GM23338 (cell line): Measurements from ENCODE around the gene FBXO11. TPM values are rescaled to one million over a fixed set of nuclear protein-coding genes. Genes with fewer than 3 reads are reported as not detected.

ENCODE experiments used
- ATAC-seq: fragments of 200-7000 bp; cut with Tn5 transposase; 3 replicates; pipeline ENCODE4 v1.9.1; 2020
- DNase-seq: peaks from one replicate; pipeline ENCODE4 v3.0.0-alpha.2; 2015; ENCODE audit warnings: low spot score
- H2AFZ ChIP-seq: fragments of 200-600 bp; sonication (generic); 2 replicates; pipeline ENCODE4 v1.8.0; 2016; ENCODE audit warnings: antibody characterized with exemption, mild to moderate bottlenecking, moderate library complexity
- H3F3A ChIP-seq: fragments of 200-600 bp; sonication (generic); replicated peaks from 2 replicates; pipeline ENCODE4 v1.8.0; 2017; ENCODE audit warnings: antibody characterized with exemption, mixed run types, low read depth
- H3K27ac ChIP-seq: fragments of 200-600 bp; sonication (generic); 2 replicates; pipeline ENCODE4 v1.6.1; 2016; ENCODE audit warnings: low read depth
- H3K27me3 ChIP-seq: fragments of 200-600 bp; sonication (generic); 2 replicates; pipeline ENCODE4 v1.8.0; 2016; ENCODE audit warnings: mild to moderate bottlenecking, mixed run types, moderate library complexity; ENCODE audit not compliant: insufficient read depth
- H3K36me3 ChIP-seq: fragments of 200-600 bp; sonication (generic); 2 replicates; pipeline ENCODE4 v1.8.0; 2016; ENCODE audit warnings: mild to moderate bottlenecking; ENCODE audit not compliant: insufficient read depth
- H3K4me1 ChIP-seq: fragments of 200-600 bp; sonication (generic); 2 replicates; pipeline ENCODE4 v1.8.0; 2016; ENCODE audit warnings: mild to moderate bottlenecking, moderate library complexity; ENCODE audit not compliant: insufficient read depth
- H3K4me2 ChIP-seq: fragments of 200-600 bp; sonication (generic); 2 replicates; pipeline ENCODE4 v1.7.1; 2017; ENCODE audit warnings: mixed run types
- H3K4me3 ChIP-seq: fragments of 200-600 bp; sonication (generic); 2 replicates; pipeline ENCODE4 v1.6.1; 2016; ENCODE audit warnings: mixed run types
- H3K79me2 ChIP-seq: fragments of 200-600 bp; sonication (generic); replicated peaks from 2 replicates; pipeline ENCODE4 v1.8.0; 2017; ENCODE audit warnings: mild to moderate bottlenecking; ENCODE audit not compliant: insufficient read depth
- H3K9me2 ChIP-seq: fragments of 200-600 bp; sonication (generic); 2 replicates; pipeline ENCODE4 v1.8.0; 2017; ENCODE audit not compliant: insufficient read depth
- H4K20me1 ChIP-seq: fragments of 200-600 bp; sonication (generic); replicated peaks from 2 replicates; pipeline ENCODE4 v1.8.0; 2017; ENCODE audit warnings: mild to moderate bottlenecking; ENCODE audit not compliant: insufficient read depth
- H3K27ac Mint-ChIP-seq: 2 replicates; pipeline ENCODE4 v1.8.0; 2020; ENCODE audit warnings: inconsistent platforms, mild to moderate bottlenecking, moderate library complexity, mixed read lengths
- H3K27me3 Mint-ChIP-seq: 3 replicates; pipeline ENCODE4 v1.8.0; 2022; ENCODE audit warnings: low read depth, mild to moderate bottlenecking, moderate library complexity, mixed read lengths, inconsistent platforms; ENCODE audit not compliant: insufficient read depth, poor library complexity
- H3K36me3 Mint-ChIP-seq: 3 replicates; pipeline ENCODE4 v1.8.0; 2021; ENCODE audit warnings: low read depth, mild to moderate bottlenecking, inconsistent platforms, moderate library complexity, mixed read lengths
- H3K4me1 Mint-ChIP-seq: 3 replicates; pipeline ENCODE4 v1.8.0; 2020; ENCODE audit warnings: mild to moderate bottlenecking, inconsistent platforms, mixed read lengths
- H3K4me3 Mint-ChIP-seq: 3 replicates; pipeline ENCODE4 v1.8.0; 2021; ENCODE audit warnings: moderate library complexity, mild to moderate bottlenecking, inconsistent platforms, mixed read lengths
- H3K9me3 Mint-ChIP-seq: 3 replicates; pipeline ENCODE4 v1.8.0; 2020; ENCODE audit warnings: moderate library complexity, mild to moderate bottlenecking, inconsistent platforms, mixed read lengths
- EZH2 ChIP-seq: fragments of 200-600 bp; sonication (generic); IDR thresholded peaks from one replicate; pipeline ENCODE4 v1.8.0; 2017; ENCODE audit warnings: antibody characterized with exemption, mild to moderate bottlenecking, low read depth; ENCODE audit not compliant: unreplicated experiment
- EZH2phosphoT487 ChIP-seq: fragments of 200-600 bp; sonication (generic); IDR thresholded peaks from one replicate; pipeline ENCODE4 v1.8.1; 2018; ENCODE audit warnings: antibody characterized with exemption; ENCODE audit not compliant: unreplicated experiment
- NANOG ChIP-seq: IDR thresholded peaks from 2 replicates; pipeline ENCODE4 v1.6.1; 2016; ENCODE audit warnings: antibody characterized with exemption, borderline replicate concordance
- POLR2AphosphoS5 ChIP-seq: IDR thresholded peaks from 2 replicates; pipeline ENCODE4 v1.6.1; 2016; ENCODE audit warnings: antibody characterized with exemption, low read depth
- STAT1 ChIP-seq: IDR thresholded peaks from one replicate; pipeline ENCODE4 v1.6.1; 2016; ENCODE audit warnings: antibody characterized with exemption; ENCODE audit not compliant: unreplicated experiment
- ZNF114 ChIP-seq: fragments of 250-450 bp; sonication (Bioruptor Pico); IDR thresholded peaks from 2 replicates; pipeline ENCODE4 v1.5.0; 2020; ENCODE audit warnings: mild to moderate bottlenecking, moderate library complexity
- polyA plus RNA-seq: library from polyadenylated mRNA; unstranded; fragments of >200 nt; fragmentation: Nextera tagmentation; extraction: Ambion mirVana; gene quantifications from 2 replicates; pipeline ENCODE4 v1.2.1, GENCODE V29; 2016
- total RNA-seq: library from RNA; depleted of rRNA; stranded (reverse); fragments of >200 nt; shearing (Covaris generic); gene quantifications from 2 replicates; pipeline ENCODE4 v1.2.3, GENCODE V29; 2014
- TF ChIP-seq, protein P1 (sequence below), 2 experiments: fragments of 200-600 bp in 1 of 2; sonication (generic) in 1 of 2; conservative IDR thresholded peaks; 2 replicates each; pipeline versions ENCODE4 v1.5.1 to v1.6.1; 2016 to 2017; ENCODE audit warnings: antibody characterized with exemption in 2 of 2, low read depth in 2 of 2, mild to moderate bottlenecking in 2 of 2, moderate library complexity in 1 of 2
- TF ChIP-seq, protein P2 (sequence below): IDR thresholded peaks from one replicate; pipeline ENCODE4 v1.6.1; 2018; ENCODE audit warnings: antibody characterized with exemption; ENCODE audit not compliant: unreplicated experiment
- TF ChIP-seq, protein P3 (sequence below): IDR thresholded peaks from 2 replicates; pipeline ENCODE4 v1.6.1; 2016; ENCODE audit warnings: antibody characterized with exemption

The FBXO11 gene
- total and polyA plus RNA-seq, 2 experiments from 2014 or later: 21.5 to 52.7 TPM

DNA sequence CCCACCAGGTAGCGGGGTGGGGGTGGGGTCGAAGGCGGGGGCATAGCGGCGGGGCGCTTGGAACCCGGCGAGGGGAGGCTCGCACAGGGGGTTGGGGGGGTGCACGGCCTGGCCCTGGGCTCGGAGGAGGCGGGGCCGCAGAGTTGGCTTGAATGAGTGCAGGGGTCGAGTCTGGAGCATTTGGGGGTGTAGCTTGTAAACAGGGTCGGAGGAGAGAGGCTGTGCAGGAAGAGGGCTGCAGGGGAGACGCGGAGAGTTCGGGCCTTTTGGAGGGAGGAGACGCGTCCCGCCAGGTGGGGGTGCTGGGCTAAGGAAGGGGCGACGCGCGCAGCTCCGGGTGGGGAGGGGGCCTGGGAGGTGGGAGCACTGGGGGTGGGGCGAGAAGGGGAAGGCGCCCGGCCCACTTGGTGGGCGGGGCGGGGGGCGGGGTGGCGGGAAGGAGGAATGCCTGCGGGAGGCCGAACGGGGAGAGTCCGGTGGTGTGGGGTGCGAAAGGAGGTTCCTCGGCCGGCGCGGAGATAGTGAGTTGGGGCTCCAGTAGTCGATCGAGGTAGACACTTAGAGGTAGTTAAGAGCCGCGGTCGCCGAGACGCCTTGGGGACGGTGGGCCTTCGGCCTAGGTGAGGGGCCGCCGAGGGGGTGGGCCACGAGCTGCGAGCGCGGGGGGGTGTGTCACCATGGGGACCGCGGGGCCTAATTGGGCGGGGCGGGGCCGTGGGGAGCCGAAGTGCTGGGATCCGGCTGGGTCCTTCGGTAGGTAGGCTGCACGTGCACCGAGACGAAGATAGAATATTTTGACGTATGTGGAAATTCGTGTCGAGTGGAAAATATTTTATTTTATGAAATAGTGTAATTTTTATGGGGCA is 122.6 kb downstream of the FBXO11 start:
- peak overlapping the region; percentile 99 for H3K27ac ChIP-seq
- H3K36me3 Mint-ChIP-seq: peaks cover 25% of the 10 kb centered on the region
- H3K4me1 Mint-ChIP-seq: peaks cover 10% of the 10 kb centered on the region
- H2AFZ ChIP-seq: peak overlapping the region; percentile 77; the same call in 1 of the 2 replicates
- peaks cover 14% of the 10 kb centered on the region for H3K4me1 ChIP-seq
- peak; percentile 89 for DNase-seq
- no peaks in the 10 kb centered on the region for H3K9me2 ChIP-seq
- no peaks in the 10 kb centered on the region; the same call in 1 of the 2 replicates for H3F3A ChIP-seq
- ATAC-seq: peak; percentile 61
- peak overlapping the region; percentile 94 for H3K4me3 Mint-ChIP-seq
- H3K9me3 Mint-ChIP-seq: no peaks in the 10 kb centered on the region; the same call in 2 of the 3 replicates
- peak overlapping the region; percentile 99 for H3K4me2 ChIP-seq
- TF ChIP-seq NANOG (no peak), POLR2AphosphoS5 (peak; percentile 22; the same call in 1 of the 2 replicates), EZH2phosphoT487 (no peak), EZH2 (no peak), ZNF114 (CRISPR knock-in tag) (no peak), STAT1 (no peak)
- TF ChIP-seq, protein P1, sequence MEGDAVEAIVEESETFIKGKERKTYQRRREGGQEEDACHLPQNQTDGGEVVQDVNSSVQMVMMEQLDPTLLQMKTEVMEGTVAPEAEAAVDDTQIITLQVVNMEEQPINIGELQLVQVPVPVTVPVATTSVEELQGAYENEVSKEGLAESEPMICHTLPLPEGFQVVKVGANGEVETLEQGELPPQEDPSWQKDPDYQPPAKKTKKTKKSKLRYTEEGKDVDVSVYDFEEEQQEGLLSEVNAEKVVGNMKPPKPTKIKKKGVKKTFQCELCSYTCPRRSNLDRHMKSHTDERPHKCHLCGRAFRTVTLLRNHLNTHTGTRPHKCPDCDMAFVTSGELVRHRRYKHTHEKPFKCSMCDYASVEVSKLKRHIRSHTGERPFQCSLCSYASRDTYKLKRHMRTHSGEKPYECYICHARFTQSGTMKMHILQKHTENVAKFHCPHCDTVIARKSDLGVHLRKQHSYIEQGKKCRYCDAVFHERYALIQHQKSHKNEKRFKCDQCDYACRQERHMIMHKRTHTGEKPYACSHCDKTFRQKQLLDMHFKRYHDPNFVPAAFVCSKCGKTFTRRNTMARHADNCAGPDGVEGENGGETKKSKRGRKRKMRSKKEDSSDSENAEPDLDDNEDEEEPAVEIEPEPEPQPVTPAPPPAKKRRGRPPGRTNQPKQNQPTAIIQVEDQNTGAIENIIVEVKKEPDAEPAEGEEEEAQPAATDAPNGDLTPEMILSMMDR (conservative IDR thresholded peaks at IDR 0.05; ENCODE audit: low read depth in 2 of 2): peak in 1 of 2 experiments; percentile 35; a peak in 2 of 4 replicates
- TF ChIP-seq, protein P2, sequence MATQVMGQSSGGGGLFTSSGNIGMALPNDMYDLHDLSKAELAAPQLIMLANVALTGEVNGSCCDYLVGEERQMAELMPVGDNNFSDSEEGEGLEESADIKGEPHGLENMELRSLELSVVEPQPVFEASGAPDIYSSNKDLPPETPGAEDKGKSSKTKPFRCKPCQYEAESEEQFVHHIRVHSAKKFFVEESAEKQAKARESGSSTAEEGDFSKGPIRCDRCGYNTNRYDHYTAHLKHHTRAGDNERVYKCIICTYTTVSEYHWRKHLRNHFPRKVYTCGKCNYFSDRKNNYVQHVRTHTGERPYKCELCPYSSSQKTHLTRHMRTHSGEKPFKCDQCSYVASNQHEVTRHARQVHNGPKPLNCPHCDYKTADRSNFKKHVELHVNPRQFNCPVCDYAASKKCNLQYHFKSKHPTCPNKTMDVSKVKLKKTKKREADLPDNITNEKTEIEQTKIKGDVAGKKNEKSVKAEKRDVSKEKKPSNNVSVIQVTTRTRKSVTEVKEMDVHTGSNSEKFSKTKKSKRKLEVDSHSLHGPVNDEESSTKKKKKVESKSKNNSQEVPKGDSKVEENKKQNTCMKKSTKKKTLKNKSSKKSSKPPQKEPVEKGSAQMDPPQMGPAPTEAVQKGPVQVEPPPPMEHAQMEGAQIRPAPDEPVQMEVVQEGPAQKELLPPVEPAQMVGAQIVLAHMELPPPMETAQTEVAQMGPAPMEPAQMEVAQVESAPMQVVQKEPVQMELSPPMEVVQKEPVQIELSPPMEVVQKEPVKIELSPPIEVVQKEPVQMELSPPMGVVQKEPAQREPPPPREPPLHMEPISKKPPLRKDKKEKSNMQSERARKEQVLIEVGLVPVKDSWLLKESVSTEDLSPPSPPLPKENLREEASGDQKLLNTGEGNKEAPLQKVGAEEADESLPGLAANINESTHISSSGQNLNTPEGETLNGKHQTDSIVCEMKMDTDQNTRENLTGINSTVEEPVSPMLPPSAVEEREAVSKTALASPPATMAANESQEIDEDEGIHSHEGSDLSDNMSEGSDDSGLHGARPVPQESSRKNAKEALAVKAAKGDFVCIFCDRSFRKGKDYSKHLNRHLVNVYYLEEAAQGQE: no peak
- TF ChIP-seq, protein P3, sequence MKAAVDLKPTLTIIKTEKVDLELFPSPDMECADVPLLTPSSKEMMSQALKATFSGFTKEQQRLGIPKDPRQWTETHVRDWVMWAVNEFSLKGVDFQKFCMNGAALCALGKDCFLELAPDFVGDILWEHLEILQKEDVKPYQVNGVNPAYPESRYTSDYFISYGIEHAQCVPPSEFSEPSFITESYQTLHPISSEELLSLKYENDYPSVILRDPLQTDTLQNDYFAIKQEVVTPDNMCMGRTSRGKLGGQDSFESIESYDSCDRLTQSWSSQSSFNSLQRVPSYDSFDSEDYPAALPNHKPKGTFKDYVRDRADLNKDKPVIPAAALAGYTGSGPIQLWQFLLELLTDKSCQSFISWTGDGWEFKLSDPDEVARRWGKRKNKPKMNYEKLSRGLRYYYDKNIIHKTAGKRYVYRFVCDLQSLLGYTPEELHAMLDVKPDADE: no peak
- peak overlapping the region; percentile 98 for H3K27ac Mint-ChIP-seq
- H4K20me1 ChIP-seq: peaks cover 42% of the 10 kb centered on the region
- H3K27me3 ChIP-seq: no peaks in the 10 kb centered on the region
- peaks cover 49% of the 10 kb centered on the region for H3K79me2 ChIP-seq
- peak overlapping the region; percentile 98 for H3K4me3 ChIP-seq
- H3K36me3 ChIP-seq: no peaks in the 10 kb centered on the region
- H3K27me3 Mint-ChIP-seq: peaks cover 11% of the 10 kb centered on the region
